WTC11 (cell line): ENCODE data around the gene GPR152. TPM values are rescaled to one million over a fixed set of nuclear protein-coding genes. Genes with fewer than 3 reads are reported as not detected.

Source experiments
- ATAC-seq: fragments of 200-7000 bp; cut with Tn5 transposase; 2 replicates; pipeline ENCODE4 v1.10.0; 2021; ENCODE audit warnings: mild to moderate bottlenecking, moderate library complexity
- CTCF ChIA-PET: fragments of 300-600 bp; sonication (Branson Sonifier 250); formaldehyde crosslinking; loops from one replicate; lab custom pipeline; 2021; ENCODE audit warnings: antibody characterized with exemption; lab: Charles Lee
- POLR2A ChIA-PET: fragments of 350-600 bp; sonication (Branson Sonifier 250); formaldehyde crosslinking; loops from one replicate; lab custom pipeline; 2021; ENCODE audit warnings: antibody characterized with exemption; lab: Charles Lee
- DNase-seq: peaks from one replicate; pipeline ENCODE4 v3.0.0; 2021; ENCODE audit warnings: low spot score
- H3K27ac Mint-ChIP-seq: 2 replicates; pipeline ENCODE4 v1.8.0; 2021; ENCODE audit warnings: mixed read lengths
- H3K27me3 Mint-ChIP-seq: 2 replicates; pipeline ENCODE4 v1.8.0; 2021; ENCODE audit warnings: low read depth, mild to moderate bottlenecking, moderate library complexity, mixed read lengths
- H3K36me3 Mint-ChIP-seq: 2 replicates; pipeline ENCODE4 v1.8.0; 2021; ENCODE audit warnings: mixed read lengths
- H3K4me1 Mint-ChIP-seq: 2 replicates; pipeline ENCODE4 v1.8.0; 2022; ENCODE audit warnings: mixed read lengths
- H3K4me3 Mint-ChIP-seq: 2 replicates; pipeline ENCODE4 v1.8.0; 2021; ENCODE audit warnings: mild to moderate bottlenecking, moderate library complexity, mixed read lengths
- H3K9me3 Mint-ChIP-seq: 2 replicates; pipeline ENCODE4 v1.8.0; 2021; ENCODE audit warnings: mixed read lengths
- ATF3 ChIP-seq: sonication (generic); formaldehyde crosslinking; conservative IDR thresholded peaks from 2 replicates; pipeline ENCODE4 v1.8.1; 2022; ENCODE audit warnings: mild to moderate bottlenecking, missing genetic modification reagents
- ESRRA ChIP-seq: sonication (generic); formaldehyde crosslinking; IDR thresholded peaks from 2 replicates; pipeline ENCODE4 v1.8.1; 2022; ENCODE audit warnings: mild to moderate bottlenecking, missing genetic modification reagents, borderline replicate concordance
- IRF2 ChIP-seq: sonication (generic); formaldehyde crosslinking; IDR thresholded peaks from 2 replicates; pipeline ENCODE4 v1.8.0; 2022; ENCODE audit warnings: low read depth, missing genetic modification reagents, borderline replicate concordance
- PREB ChIP-seq: sonication (generic); formaldehyde crosslinking; IDR thresholded peaks from 2 replicates; pipeline ENCODE4 v1.8.1; 2022; ENCODE audit warnings: mild to moderate bottlenecking, missing genetic modification reagents, moderate library complexity, borderline replicate concordance
- RORB ChIP-seq: fragments of 250-450 bp; sonication (Bioruptor Pico); IDR thresholded peaks from 2 replicates; pipeline ENCODE4 v1.9.0; 2021; ENCODE audit warnings: mild to moderate bottlenecking
- SMAD4 ChIP-seq: sonication (generic); formaldehyde crosslinking; IDR thresholded peaks from 2 replicates; pipeline ENCODE4 v1.8.0; 2022; ENCODE audit warnings: mild to moderate bottlenecking, missing genetic modification reagents
- TEAD1 ChIP-seq: sonication (generic); formaldehyde crosslinking; IDR thresholded peaks from 2 replicates; pipeline ENCODE4 v1.8.0; 2022; ENCODE audit warnings: mild to moderate bottlenecking, missing genetic modification reagents
- TEAD4 ChIP-seq: sonication (generic); formaldehyde crosslinking; IDR thresholded peaks from 2 replicates; pipeline ENCODE4 v1.8.0; 2022; ENCODE audit warnings: mild to moderate bottlenecking, missing genetic modification reagents
- TP53 ChIP-seq: sonication (generic); formaldehyde crosslinking; IDR thresholded peaks from 2 replicates; pipeline ENCODE4 v1.8.1; 2023; ENCODE audit warnings: mild to moderate bottlenecking, missing genetic modification reagents
- ZNF121 ChIP-seq: sonication (generic); formaldehyde crosslinking; IDR thresholded peaks from 2 replicates; pipeline ENCODE4 v1.8.0; 2023; ENCODE audit warnings: missing genetic modification reagents
- ZNF138 ChIP-seq: sonication (generic); formaldehyde crosslinking; conservative IDR thresholded peaks from 2 replicates; pipeline ENCODE4 v1.8.1; 2022; ENCODE audit warnings: mild to moderate bottlenecking, moderate library complexity, missing genetic modification reagents
- ZNF263 ChIP-seq: sonication (generic); formaldehyde crosslinking; IDR thresholded peaks from 2 replicates; pipeline ENCODE4 v1.8.1; 2022; ENCODE audit warnings: low read depth, mild to moderate bottlenecking, moderate library complexity, missing genetic modification reagents
- ZNF416 ChIP-seq: fragments of 250-450 bp; sonication (Bioruptor Pico); IDR thresholded peaks from 2 replicates; pipeline ENCODE4 v1.9.0; 2021; ENCODE audit warnings: mild to moderate bottlenecking, inconsistent platforms
- ZSCAN18 ChIP-seq: fragments of 250-450 bp; sonication (Bioruptor Pico); IDR thresholded peaks from 2 replicates; pipeline ENCODE4 v2.1.2; 2022; ENCODE audit warnings: mild to moderate bottlenecking, moderate library complexity
- total RNA-seq: library from RNA; stranded (reverse); gene quantifications from 3 replicates; pipeline ENCODE4 v1.2.3, GENCODE V29; 2021
- TF ChIP-seq, protein P1 (sequence below): fragments of 250-450 bp; sonication (Bioruptor Pico); IDR thresholded peaks from 2 replicates; pipeline ENCODE4 v1.9.0; 2021; ENCODE audit warnings: mild to moderate bottlenecking
- TF ChIP-seq, protein P2 (sequence below): fragments of 250-450 bp; sonication (Bioruptor Pico); IDR thresholded peaks from 2 replicates; pipeline ENCODE4 v1.9.0; 2021; ENCODE audit warnings: mild to moderate bottlenecking, borderline replicate concordance
- TF ChIP-seq, protein P3 (sequence below): fragments of 250-450 bp; sonication (Bioruptor Pico); conservative IDR thresholded peaks from 2 replicates; pipeline ENCODE4 v1.9.0; 2021; ENCODE audit warnings: mild to moderate bottlenecking

Gene GPR152
- total RNA-seq, 1 experiment from 2014 or later, result not detected

DNA sequence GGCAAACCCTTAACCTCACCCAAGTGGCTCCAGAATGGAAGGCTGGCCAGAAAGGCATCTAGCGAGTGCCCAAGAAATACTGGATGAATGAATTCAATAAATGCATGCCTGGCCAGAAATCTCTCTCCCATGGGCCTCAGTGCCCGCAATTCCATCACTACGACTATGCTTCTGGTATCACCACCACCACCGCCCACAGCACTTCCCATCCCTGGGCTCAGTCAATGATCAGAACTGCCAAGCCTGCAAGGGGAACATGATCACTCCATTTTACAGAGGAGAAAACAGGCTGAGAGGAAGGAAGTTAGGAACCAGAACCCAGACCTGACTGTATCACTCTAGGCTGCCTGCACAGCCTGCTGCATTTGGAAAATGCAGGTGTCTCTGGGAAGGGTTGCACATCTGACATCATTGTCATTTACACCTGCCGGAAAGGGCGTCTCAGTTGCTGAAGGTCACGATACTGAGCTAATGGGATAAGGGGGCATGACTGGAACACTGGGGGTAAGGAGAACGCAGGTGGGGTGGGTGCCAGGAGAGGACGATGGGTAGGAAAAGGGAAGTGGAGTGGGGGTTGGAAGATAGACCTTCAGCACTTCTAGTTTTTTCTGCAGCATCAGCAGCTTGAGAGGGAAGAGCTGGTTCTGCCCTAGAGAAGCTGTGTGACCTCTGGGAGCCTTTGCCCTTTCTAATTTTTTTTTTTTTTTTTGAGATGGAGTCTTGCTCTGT lies 3.2 kb downstream of the GPR152 start:
- ChIA-PET CTCF (interaction anchor here (1.0 to 1.4 kb wide), 2 partner anchors 58 to 132 kb away, joined by 5 to 6 read pairs; partner anchors contain the start of gene RAD9A), POLR2A (no interaction called here)
- DNase-seq, result no peak
- ATAC-seq, result no peak
- 0 out of 2 replicates have a peak, but pooled peaks cover 3% of the 10 kb centered on the region for H3K4me1 Mint-ChIP-seq
- H3K27me3 Mint-ChIP-seq, result peaks cover 10% of the 10 kb centered on the region
- no peak overlapping the region for H3K4me3 Mint-ChIP-seq
- no peaks in the 10 kb centered on the region for H3K9me3 Mint-ChIP-seq
- TF ChIP-seq TEAD4 (no peak), TEAD1 (CRISPR knock-in tag) (no peak), ESRRA (CRISPR knock-in tag) (no peak), ZNF121 (no peak), ATF3 (CRISPR knock-in tag) (no peak), SMAD4 (CRISPR knock-in tag) (no peak), ZNF263 (CRISPR knock-in tag) (no peak), PREB (no peak), RORB (CRISPR knock-in tag) (no peak), TP53 (no peak), ZNF138 (no peak), IRF2 (CRISPR knock-in tag) (no peak), ZNF416 (no peak), ZSCAN18 (CRISPR knock-in tag) (no peak)
- TF ChIP-seq, protein P1, sequence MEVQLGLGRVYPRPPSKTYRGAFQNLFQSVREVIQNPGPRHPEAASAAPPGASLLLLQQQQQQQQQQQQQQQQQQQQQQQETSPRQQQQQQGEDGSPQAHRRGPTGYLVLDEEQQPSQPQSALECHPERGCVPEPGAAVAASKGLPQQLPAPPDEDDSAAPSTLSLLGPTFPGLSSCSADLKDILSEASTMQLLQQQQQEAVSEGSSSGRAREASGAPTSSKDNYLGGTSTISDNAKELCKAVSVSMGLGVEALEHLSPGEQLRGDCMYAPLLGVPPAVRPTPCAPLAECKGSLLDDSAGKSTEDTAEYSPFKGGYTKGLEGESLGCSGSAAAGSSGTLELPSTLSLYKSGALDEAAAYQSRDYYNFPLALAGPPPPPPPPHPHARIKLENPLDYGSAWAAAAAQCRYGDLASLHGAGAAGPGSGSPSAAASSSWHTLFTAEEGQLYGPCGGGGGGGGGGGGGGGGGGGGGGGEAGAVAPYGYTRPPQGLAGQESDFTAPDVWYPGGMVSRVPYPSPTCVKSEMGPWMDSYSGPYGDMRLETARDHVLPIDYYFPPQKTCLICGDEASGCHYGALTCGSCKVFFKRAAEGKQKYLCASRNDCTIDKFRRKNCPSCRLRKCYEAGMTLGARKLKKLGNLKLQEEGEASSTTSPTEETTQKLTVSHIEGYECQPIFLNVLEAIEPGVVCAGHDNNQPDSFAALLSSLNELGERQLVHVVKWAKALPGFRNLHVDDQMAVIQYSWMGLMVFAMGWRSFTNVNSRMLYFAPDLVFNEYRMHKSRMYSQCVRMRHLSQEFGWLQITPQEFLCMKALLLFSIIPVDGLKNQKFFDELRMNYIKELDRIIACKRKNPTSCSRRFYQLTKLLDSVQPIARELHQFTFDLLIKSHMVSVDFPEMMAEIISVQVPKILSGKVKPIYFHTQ (CRISPR knock-in tag), result no peak
- TF ChIP-seq, protein P2, sequence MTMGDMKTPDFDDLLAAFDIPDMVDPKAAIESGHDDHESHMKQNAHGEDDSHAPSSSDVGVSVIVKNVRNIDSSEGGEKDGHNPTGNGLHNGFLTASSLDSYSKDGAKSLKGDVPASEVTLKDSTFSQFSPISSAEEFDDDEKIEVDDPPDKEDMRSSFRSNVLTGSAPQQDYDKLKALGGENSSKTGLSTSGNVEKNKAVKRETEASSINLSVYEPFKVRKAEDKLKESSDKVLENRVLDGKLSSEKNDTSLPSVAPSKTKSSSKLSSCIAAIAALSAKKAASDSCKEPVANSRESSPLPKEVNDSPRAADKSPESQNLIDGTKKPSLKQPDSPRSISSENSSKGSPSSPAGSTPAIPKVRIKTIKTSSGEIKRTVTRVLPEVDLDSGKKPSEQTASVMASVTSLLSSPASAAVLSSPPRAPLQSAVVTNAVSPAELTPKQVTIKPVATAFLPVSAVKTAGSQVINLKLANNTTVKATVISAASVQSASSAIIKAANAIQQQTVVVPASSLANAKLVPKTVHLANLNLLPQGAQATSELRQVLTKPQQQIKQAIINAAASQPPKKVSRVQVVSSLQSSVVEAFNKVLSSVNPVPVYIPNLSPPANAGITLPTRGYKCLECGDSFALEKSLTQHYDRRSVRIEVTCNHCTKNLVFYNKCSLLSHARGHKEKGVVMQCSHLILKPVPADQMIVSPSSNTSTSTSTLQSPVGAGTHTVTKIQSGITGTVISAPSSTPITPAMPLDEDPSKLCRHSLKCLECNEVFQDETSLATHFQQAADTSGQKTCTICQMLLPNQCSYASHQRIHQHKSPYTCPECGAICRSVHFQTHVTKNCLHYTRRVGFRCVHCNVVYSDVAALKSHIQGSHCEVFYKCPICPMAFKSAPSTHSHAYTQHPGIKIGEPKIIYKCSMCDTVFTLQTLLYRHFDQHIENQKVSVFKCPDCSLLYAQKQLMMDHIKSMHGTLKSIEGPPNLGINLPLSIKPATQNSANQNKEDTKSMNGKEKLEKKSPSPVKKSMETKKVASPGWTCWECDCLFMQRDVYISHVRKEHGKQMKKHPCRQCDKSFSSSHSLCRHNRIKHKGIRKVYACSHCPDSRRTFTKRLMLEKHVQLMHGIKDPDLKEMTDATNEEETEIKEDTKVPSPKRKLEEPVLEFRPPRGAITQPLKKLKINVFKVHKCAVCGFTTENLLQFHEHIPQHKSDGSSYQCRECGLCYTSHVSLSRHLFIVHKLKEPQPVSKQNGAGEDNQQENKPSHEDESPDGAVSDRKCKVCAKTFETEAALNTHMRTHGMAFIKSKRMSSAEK (CRISPR knock-in tag), result no peak
- TF ChIP-seq, protein P3, sequence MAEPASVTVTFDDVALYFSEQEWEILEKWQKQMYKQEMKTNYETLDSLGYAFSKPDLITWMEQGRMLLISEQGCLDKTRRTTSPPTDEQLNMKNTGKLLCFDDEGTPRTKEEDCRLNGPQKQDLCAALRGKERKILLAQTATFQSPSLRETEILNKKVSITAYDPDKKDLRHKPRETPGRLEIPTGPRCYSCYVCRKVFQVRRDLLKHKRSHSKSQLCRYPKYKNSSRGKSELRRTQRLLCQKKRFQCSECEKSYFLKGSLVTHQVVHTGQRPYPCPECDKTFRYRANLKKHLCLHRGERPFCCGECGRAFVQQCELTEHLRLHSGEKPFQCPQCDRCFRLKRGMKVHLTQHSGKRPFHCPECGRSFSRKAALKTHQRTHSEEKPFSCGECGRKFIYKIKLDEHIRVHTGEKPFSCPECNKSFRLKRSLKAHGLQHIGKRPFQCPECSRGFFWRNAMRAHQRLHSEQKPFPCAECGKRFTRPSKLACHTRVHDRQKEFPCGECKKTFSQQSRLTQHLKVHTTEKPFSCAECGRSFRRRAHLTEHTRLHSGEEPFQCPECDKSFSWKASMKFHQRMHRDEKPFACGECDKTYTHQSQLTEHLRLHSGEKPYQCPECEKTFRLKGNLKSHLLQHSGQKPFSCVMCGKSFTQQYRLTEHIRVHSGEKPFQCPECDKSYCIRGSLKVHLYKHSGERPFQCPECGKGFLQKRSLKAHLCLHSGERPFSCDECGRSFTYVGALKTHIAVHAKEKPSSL, result no peak
- H3K36me3 Mint-ChIP-seq, result no peaks in the 10 kb centered on the region
- H3K27ac Mint-ChIP-seq, result no peak overlapping the region
